ENCODE measurements around the gene SORT1.

DNA sequence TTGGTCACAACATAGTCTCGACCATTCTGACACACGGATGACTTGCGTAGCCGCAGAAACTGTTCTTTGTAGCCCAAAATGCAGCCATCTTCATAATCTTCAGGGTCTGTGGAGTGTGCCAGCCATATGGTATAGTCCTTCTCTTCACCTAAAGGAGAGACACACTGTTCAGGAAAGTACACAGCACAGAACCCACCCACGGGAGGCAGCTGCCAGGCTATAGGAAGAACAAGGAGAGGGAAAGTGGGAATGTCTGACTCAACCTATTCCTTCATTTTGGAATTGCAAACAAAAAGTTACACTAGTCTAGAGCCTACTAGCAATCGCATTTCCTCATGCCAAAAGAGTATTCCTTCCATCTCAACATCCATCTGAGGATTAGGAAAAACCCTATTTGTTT lies 74.7 kb downstream of the SORT1 start:
- TF ChIP-seq, protein P1, sequence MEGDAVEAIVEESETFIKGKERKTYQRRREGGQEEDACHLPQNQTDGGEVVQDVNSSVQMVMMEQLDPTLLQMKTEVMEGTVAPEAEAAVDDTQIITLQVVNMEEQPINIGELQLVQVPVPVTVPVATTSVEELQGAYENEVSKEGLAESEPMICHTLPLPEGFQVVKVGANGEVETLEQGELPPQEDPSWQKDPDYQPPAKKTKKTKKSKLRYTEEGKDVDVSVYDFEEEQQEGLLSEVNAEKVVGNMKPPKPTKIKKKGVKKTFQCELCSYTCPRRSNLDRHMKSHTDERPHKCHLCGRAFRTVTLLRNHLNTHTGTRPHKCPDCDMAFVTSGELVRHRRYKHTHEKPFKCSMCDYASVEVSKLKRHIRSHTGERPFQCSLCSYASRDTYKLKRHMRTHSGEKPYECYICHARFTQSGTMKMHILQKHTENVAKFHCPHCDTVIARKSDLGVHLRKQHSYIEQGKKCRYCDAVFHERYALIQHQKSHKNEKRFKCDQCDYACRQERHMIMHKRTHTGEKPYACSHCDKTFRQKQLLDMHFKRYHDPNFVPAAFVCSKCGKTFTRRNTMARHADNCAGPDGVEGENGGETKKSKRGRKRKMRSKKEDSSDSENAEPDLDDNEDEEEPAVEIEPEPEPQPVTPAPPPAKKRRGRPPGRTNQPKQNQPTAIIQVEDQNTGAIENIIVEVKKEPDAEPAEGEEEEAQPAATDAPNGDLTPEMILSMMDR (conservative IDR thresholded peaks at IDR 0.05), result no peak
- TF ChIP-seq ZFX (IDR thresholded peaks at IDR 0.05), result no peak

Data from C4-2B (cell line).